Renal cortex interstitium (tissue), 15 donors: ENCODE results near the gene MEDAG. TPM values are rescaled to one million over a fixed set of nuclear protein-coding genes. Genes with fewer than 3 reads are reported as not detected.

Experiments
- DNase-seq, 11 donors: peaks; one replicate each; pipeline ENCODE4 v3.0.0-alpha.2; 2013; ENCODE audit warnings: low read depth in 9 of 11, low spot score in 4 of 11; ENCODE audit errors: extremely low read depth in 1 of 11
- long read RNA-seq, 16 experiments: transcript quantifications; one replicate each; lab custom pipeline, GENCODE V29; 2026
- polyA plus RNA-seq, 3 donors: library from polyadenylated mRNA; unstranded; fragments of 120-200 nt; gene quantifications; one replicate each; pipeline ENCODE4 v1.2.1, GENCODE V29; 2013; ENCODE audit not compliant: insufficient read length in 3 of 3

Gene MEDAG
- 1 to 10 TPM in 2 of 3 donors, under 1 TPM in 1; 0.85 to 1.9 (median 1.2) TPM for polyA plus RNA-seq
- long read RNA-seq, donor 1, result 0 reads
- long read RNA-seq, donor 2, partial matches to known transcripts, result 0 of 1 reads
- long read RNA-seq, donor 2, other reads (novel, unspliced or antisense), result 0 of 1 reads
- long read RNA-seq, donor 3, partial matches to known transcripts, result 0 of 2 reads
- long read RNA-seq, donor 3, other reads (novel, unspliced or antisense), result 0 of 2 reads
- long read RNA-seq, donor 4, result 0 reads
- long read RNA-seq, donor 5, result 0 reads
- long read RNA-seq, donor 6, partial matches to known transcripts, result 0 of 1 reads
- long read RNA-seq, donor 6, other reads (novel, unspliced or antisense), result 0 of 1 reads
- long read RNA-seq, donor 7, partial matches to known transcripts, result 0 of 1 reads
- long read RNA-seq, donor 7, other reads (novel, unspliced or antisense), result 0 of 1 reads
- long read RNA-seq, donor 8, result 0 reads
- long read RNA-seq, donor 9, partial matches to known transcripts, result 0 of 1 reads
- long read RNA-seq, donor 9, other reads (novel, unspliced or antisense), result 0 of 1 reads
- long read RNA-seq, donor 10, partial matches to known transcripts, result 0 of 1 reads
- long read RNA-seq, donor 10, other reads (novel, unspliced or antisense), result 0 of 1 reads
- long read RNA-seq, donor 11, result 0 reads
- long read RNA-seq, donor 12, result 0 reads
- long read RNA-seq, donor 13, result 0 reads
- long read RNA-seq, donor 14, result 0 reads
- long read RNA-seq, donor 15, result 0 reads
- long read RNA-seq, donor 16, partial matches to known transcripts, result 0 of 1 reads
- long read RNA-seq, donor 16, other reads (novel, unspliced or antisense), result 0 of 1 reads

GRCh38 chr13:30905932-30906383 is at the start of gene MEDAG:
TSS of gene MEDAG (plus strand) at chr13:30906271. CDS start at chr13:30906516, 245 bp downstream.
- DNase-seq, result no peak

GRCh38 chr13:30857018-30857417 is 49.1 kb upstream of the MEDAG start:
- DNase-seq, result no peak

- no peak for DNase-seq
Measured at GRCh38 chr13:30857636-30858035, 48.4 kb upstream of the MEDAG start.

- no peak for DNase-seq
Measured at GRCh38 chr13:30859326-30859725, 46.7 kb upstream of the MEDAG start.

GRCh38 chr13:30861163-30861562 is 44.9 kb upstream of the MEDAG start:
- no peak for DNase-seq

- DNase-seq, result no peak
Measured at GRCh38 chr13:30861836-30862467, 44.1 kb upstream of the MEDAG start.

- DNase-seq, result no peak
Measured at GRCh38 chr13:30862707-30863106, 43.4 kb upstream of the MEDAG start.

GRCh38 chr13:30863231-30863630 is 42.8 kb upstream of the MEDAG start:
- DNase-seq, result no peak

GRCh38 chr13:30863796-30864195 is 42.3 kb upstream of the MEDAG start:
- no peak for DNase-seq

- no peak for DNase-seq
Measured at GRCh38 chr13:30864433-30865122, 41.5 kb upstream of the MEDAG start.

GRCh38 chr13:30865123-30866049 is 40.7 kb upstream of the MEDAG start:
- peak in 9 of 11 donors; percentile 47 to 75 (median 69) for DNase-seq

GRCh38 chr13:30866677-30867076 is 39.4 kb upstream of the MEDAG start:
- no peak for DNase-seq

GRCh38 chr13:30867089-30867669 is 38.9 kb upstream of the MEDAG start:
- no peak for DNase-seq

GRCh38 chr13:30868799-30869470 is 37.1 kb upstream of the MEDAG start:
- DNase-seq, result no peak

- no peak for DNase-seq
Measured at GRCh38 chr13:30869491-30869890, 36.6 kb upstream of the MEDAG start.

GRCh38 chr13:30870049-30870884 is 35.8 kb upstream of the MEDAG start:
- DNase-seq, result no peak
